ENCODE measurements around the gene NGFR.

DNA sequence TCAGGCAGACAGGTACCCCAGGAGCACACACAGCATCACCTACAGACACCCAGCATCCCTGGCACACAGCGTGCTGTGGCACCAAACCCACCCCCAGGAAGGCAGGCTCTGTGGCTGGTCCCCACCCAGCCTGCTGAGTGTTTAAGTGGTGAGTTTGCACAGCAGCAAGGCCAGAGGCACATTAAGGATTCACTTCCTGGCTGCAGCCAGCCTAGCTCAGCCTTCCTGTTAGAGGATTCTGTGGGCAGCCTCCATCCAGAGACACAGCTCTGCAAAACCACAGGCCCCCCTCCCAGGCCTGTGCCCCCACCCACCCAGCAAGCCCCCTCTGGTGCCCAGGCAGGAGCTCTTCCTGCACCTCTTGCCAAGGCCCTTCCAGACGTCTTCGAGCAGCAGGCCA is 44.4 kb upstream of the NGFR start:
- TF ChIP-seq POLR2A (IDR thresholded peaks at IDR 0.05), result no peak
- TF ChIP-seq, protein P1, sequence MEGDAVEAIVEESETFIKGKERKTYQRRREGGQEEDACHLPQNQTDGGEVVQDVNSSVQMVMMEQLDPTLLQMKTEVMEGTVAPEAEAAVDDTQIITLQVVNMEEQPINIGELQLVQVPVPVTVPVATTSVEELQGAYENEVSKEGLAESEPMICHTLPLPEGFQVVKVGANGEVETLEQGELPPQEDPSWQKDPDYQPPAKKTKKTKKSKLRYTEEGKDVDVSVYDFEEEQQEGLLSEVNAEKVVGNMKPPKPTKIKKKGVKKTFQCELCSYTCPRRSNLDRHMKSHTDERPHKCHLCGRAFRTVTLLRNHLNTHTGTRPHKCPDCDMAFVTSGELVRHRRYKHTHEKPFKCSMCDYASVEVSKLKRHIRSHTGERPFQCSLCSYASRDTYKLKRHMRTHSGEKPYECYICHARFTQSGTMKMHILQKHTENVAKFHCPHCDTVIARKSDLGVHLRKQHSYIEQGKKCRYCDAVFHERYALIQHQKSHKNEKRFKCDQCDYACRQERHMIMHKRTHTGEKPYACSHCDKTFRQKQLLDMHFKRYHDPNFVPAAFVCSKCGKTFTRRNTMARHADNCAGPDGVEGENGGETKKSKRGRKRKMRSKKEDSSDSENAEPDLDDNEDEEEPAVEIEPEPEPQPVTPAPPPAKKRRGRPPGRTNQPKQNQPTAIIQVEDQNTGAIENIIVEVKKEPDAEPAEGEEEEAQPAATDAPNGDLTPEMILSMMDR (IDR thresholded peaks at IDR 0.05), result no peak
- TF ChIP-seq POLR2AphosphoS5 (IDR thresholded peaks at IDR 0.05), result no peak
- TF ChIP-seq EP300 (IDR thresholded peaks at IDR 0.05; ENCODE audit: low read depth), result no peak

Measured in transverse colon (tissue), 4 donors.